Kidney epithelial cell (primary cell): ENCODE results near the gene ZBTB45. TPM values are rescaled to one million over a fixed set of nuclear protein-coding genes. Genes with fewer than 3 reads are reported as not detected.

Source experiments
- DNase-seq: peaks from one replicate; pipeline ENCODE4 v3.0.0-alpha.2; 2010; ENCODE audit warnings: low read depth
- H3K27me3 ChIP-seq: 2 replicates; pipeline ENCODE4 v1.6.0; 2011; ENCODE audit warnings: low read length; ENCODE audit not compliant: control insufficient read depth, insufficient read depth
- H3K36me3 ChIP-seq: 2 replicates; pipeline ENCODE4 v1.5.1; 2011; ENCODE audit warnings: low read length; ENCODE audit not compliant: control insufficient read depth, insufficient read depth
- H3K4me3 ChIP-seq: 2 replicates; pipeline ENCODE4 v1.5.1; 2011; ENCODE audit warnings: low read depth, mild to moderate bottlenecking, control low read depth, low read length
- CTCF ChIP-seq: IDR thresholded peaks from 2 replicates; pipeline ENCODE4 v1.5.1; 2011; ENCODE audit warnings: mild to moderate bottlenecking, moderate library complexity, low read length, control low read depth, inconsistent platforms; ENCODE audit not compliant: insufficient read depth, poor library complexity, severe bottlenecking
- total RNA-seq: library from RNA; depleted of rRNA; stranded (reverse); fragments of >200 nt; gene quantifications from 2 replicates; pipeline ENCODE4 v1.2.3, GENCODE V29; 2015

ZBTB45 gene
- total RNA-seq, 1 donor from 2014 or later: 16.2 TPM

- Histone ChIP-seq H3K27me3 (no peaks in the 10 kb centered on the region), H3K4me3 (peak overlapping the region; percentile 24), H3K36me3 (no peaks in the 10 kb centered on the region)
- no peak for DNase-seq
- no peak for TF ChIP-seq CTCF
These were observed 42.8 kb upstream of the ZBTB45 start for GRCh38 chr19:58562122-58563033.

- peak overlapping the region; percentile 4 for H3K4me3 ChIP-seq
- no peaks in the 10 kb centered on the region for H3K27me3 ChIP-seq
- no peak for TF ChIP-seq CTCF
- DNase-seq: no peak
- H3K36me3 ChIP-seq: no peaks in the 10 kb centered on the region
These were observed 41.9 kb upstream of the ZBTB45 start for GRCh38 chr19:58561373-58562121.

GRCh38 chr19:58560921-58561320 lies 41.3 kb upstream of the ZBTB45 start:
- no peak for DNase-seq
- no peaks in the 10 kb centered on the region for H3K27me3 ChIP-seq
- no peak overlapping the region for H3K4me3 ChIP-seq
- peaks cover 1% of the 10 kb centered on the region for H3K36me3 ChIP-seq
- TF ChIP-seq CTCF: no peak

GRCh38 chr19:58560007-58560887 lies 40.6 kb upstream of the ZBTB45 start:
- H3K36me3 ChIP-seq: peaks cover 1% of the 10 kb centered on the region
- no peak for TF ChIP-seq CTCF
- peak overlapping the region; percentile 95 for H3K4me3 ChIP-seq
- DNase-seq: no peak
- no peaks in the 10 kb centered on the region for H3K27me3 ChIP-seq

GRCh38 chr19:58559275-58560006 lies 39.8 kb upstream of the ZBTB45 start:
- no peaks in the 10 kb centered on the region for H3K27me3 ChIP-seq
- no peak for TF ChIP-seq CTCF
- no peak for DNase-seq
- H3K4me3 ChIP-seq: peak overlapping the region; percentile 95
- H3K36me3 ChIP-seq: peaks cover 1% of the 10 kb centered on the region
